K562 (cell line): ENCODE measurements around the gene NOL4L. TPM values are rescaled to one million over a fixed set of nuclear protein-coding genes. Genes with fewer than 3 reads are reported as not detected.
A peak's percentile ranks its signal among the peaks of the same experiment; 100 is the strongest.

Source experiments
- ATAC-seq: fragments of 200-7000 bp; cut with Tn5 transposase; 3 replicates; pipeline ENCODE4 v1.9.1; 2020; ENCODE audit warnings: moderate library complexity
- BruUV-seq: library from RNA; stranded (reverse); fragments of 400-500 nt; replicated peaks from 2 replicates; lab custom pipeline; 2021; lab: Mats Ljungman, UMichigan
- CTCF ChIA-PET: fragments of 300-600 bp; formaldehyde crosslinking; extraction: SDS; loops from one replicate; lab custom pipeline; 2021; ENCODE audit warnings: low intra/inter-chr PET ratio; lab: Yijun Ruan, JAX
- POLR2A ChIA-PET: fragments of 300-600, 350-650 bp; sonication (Branson Sonifier 250); formaldehyde crosslinking; extraction: SDS; loops from one replicate; lab custom pipeline; 2021; ENCODE audit warnings: antibody characterized with exemption, inconsistent platforms; lab: Yijun Ruan, JAX
- DNase-seq, 4 experiments: peaks; one replicate each; pipeline versions ENCODE4 v3.0.0 to v3.0.0-alpha.2; 2011 to 2018; ENCODE audit warnings: low spot score in 3 of 4, mixed read lengths in 3 of 4; ENCODE audit errors: extremely low read depth in 1 of 4
- FAIRE-seq: peaks from 2 replicates; lab custom pipeline; 2011; peaks lifted over from hg19 to GRCh38; lab: Jason Lieb, UNC
- H2AFZ ChIP-seq: 2 replicates; pipeline ENCODE4 v1.6.0; 2011; ENCODE audit warnings: low read depth, low read length, control low read depth, inconsistent platforms
- H3K27ac ChIP-seq: fragments of 200-600 bp; 3 replicates; pipeline ENCODE4 v1.8.0; 2011; ENCODE audit warnings: low read depth, mild to moderate bottlenecking, control low read depth, inconsistent platforms, low read length, moderate library complexity, mixed read lengths; ENCODE audit errors: extremely low read depth
- H3K27me3 ChIP-seq, 2 experiments: fragments of 300-600 bp in 1 of 2; 2 replicates in 1 of 2; 3 replicates in 1 of 2; pipeline versions ENCODE4 v1.6.0 to v1.8.0; 2011; ENCODE audit warnings: inconsistent platforms in 2 of 2, low read length in 2 of 2, mild to moderate bottlenecking in 1 of 2, mixed read lengths in 1 of 2, moderate library complexity in 1 of 2; ENCODE audit not compliant: control insufficient read depth in 2 of 2, insufficient read depth in 2 of 2
- H3K36me3 ChIP-seq: fragments of 300-600 bp; 3 replicates; pipeline ENCODE4 v1.8.0; 2011; ENCODE audit warnings: mild to moderate bottlenecking, low read length, inconsistent platforms; ENCODE audit not compliant: control insufficient read depth, insufficient read depth
- H3K4me1 ChIP-seq, 2 experiments: fragments of 200-600 bp in 1 of 2; replicated peaks in 1 of 2; 2 replicates in 1 of 2; 3 replicates in 1 of 2; pipeline versions ENCODE4 v1.5.1 to v1.8.0; 2011; ENCODE audit warnings: inconsistent platforms in 2 of 2, low read length in 2 of 2, mild to moderate bottlenecking in 1 of 2, mixed read lengths in 1 of 2, moderate library complexity in 1 of 2; ENCODE audit not compliant: control insufficient read depth in 2 of 2, insufficient read depth in 2 of 2
- H3K4me2 ChIP-seq: 2 replicates; pipeline ENCODE4 v1.6.1; 2011; ENCODE audit warnings: low read length, control low read depth, inconsistent platforms, mixed read lengths; ENCODE audit not compliant: insufficient read depth
- H3K4me3 ChIP-seq: fragments of 200-600 bp; sonication (generic), shearing (Covaris generic); 2 replicates; pipeline ENCODE4 v1.5.1; 2016; ENCODE audit warnings: control low read depth, inconsistent platforms
- H3K79me2 ChIP-seq: fragments of 200-600 bp; 3 replicates; pipeline ENCODE4 v1.8.0; 2011; ENCODE audit warnings: low read length, inconsistent platforms; ENCODE audit not compliant: control insufficient read depth, insufficient read depth
- H3K9ac ChIP-seq, 2 experiments: 2 replicates each; pipeline versions ENCODE4 v1.6.0 to v1.6.1; 2011; ENCODE audit warnings: low read depth in 2 of 2, low read length in 2 of 2, control low read depth in 1 of 2, inconsistent platforms in 1 of 2, mild to moderate bottlenecking in 1 of 2, mixed read lengths in 1 of 2; ENCODE audit not compliant: insufficient read depth in 1 of 2
- H3K9me1 ChIP-seq: one replicate; pipeline ENCODE4 v1.6.0; 2011; ENCODE audit warnings: inconsistent platforms, mild to moderate bottlenecking, low read length, moderate library complexity; ENCODE audit not compliant: control insufficient read depth, insufficient read depth
- H3K9me3 ChIP-seq: replicated peaks from 2 replicates; pipeline ENCODE4 v1.5.1; 2011; ENCODE audit warnings: low read depth, low read length, inconsistent platforms; ENCODE audit not compliant: control insufficient read depth, insufficient read depth
- H4K20me1 ChIP-seq: replicated peaks from 2 replicates; pipeline ENCODE4 v1.6.1; 2011; ENCODE audit warnings: low read length, inconsistent platforms, mixed read lengths; ENCODE audit not compliant: control insufficient read depth, insufficient read depth
- CBFB ChIP-seq: sonication (generic); formaldehyde crosslinking; IDR thresholded peaks from 2 replicates; pipeline ENCODE4 v1.4.0; 2020; ENCODE audit warnings: mild to moderate bottlenecking, missing genetic modification reagents
- CEBPB ChIP-seq: fragments of 450-650 bp; IDR thresholded peaks from 2 replicates; pipeline ENCODE4 v1.6.1; 2016; ENCODE audit warnings: missing genetic modification characterization, missing compliant biosample characterization
- CEBPG ChIP-seq, 3 experiments: fragments of 200-800 bp in 1 of 3; sonication (Bioruptor generic) in 1 of 3; sonication (generic) in 1 of 3; formaldehyde crosslinking in 1 of 3; IDR thresholded peaks in 2 of 3; conservative IDR thresholded peaks in 1 of 3; 2 replicates each; pipeline versions ENCODE4 v1.6.1 to v1.8.0; 2016 to 2022; ENCODE audit warnings: missing compliant biosample characterization in 2 of 3, missing genetic modification characterization in 2 of 3, mild to moderate bottlenecking in 1 of 3, missing genetic modification reagents in 1 of 3
- FOXJ2 ChIP-seq: fragments of 200-800 bp; sonication (Bioruptor generic); IDR thresholded peaks from 2 replicates; pipeline ENCODE4 v1.6.1; 2016; ENCODE audit warnings: missing genetic modification characterization, missing compliant biosample characterization
- KLF6 ChIP-seq: fragments of 250-450 bp; sonication (Bioruptor Pico); IDR thresholded peaks from 2 replicates; pipeline ENCODE4 v1.4.0; 2020; ENCODE audit warnings: mild to moderate bottlenecking, moderate library complexity, borderline replicate concordance
- SREBF1 ChIP-seq: fragments of 150-350 bp; IDR thresholded peaks from 2 replicates; pipeline ENCODE4 v1.6.1; 2014; ENCODE audit warnings: antibody characterized with exemption, low read depth, low read length, borderline replicate concordance
- TCF3 ChIP-seq: sonication (generic); formaldehyde crosslinking; IDR thresholded peaks from 2 replicates; pipeline ENCODE4 v1.4.0; 2020; ENCODE audit warnings: mild to moderate bottlenecking, missing genetic modification reagents
- ZNF174 ChIP-seq: fragments of 250-450 bp; sonication (Bioruptor Pico); IDR thresholded peaks from 2 replicates; pipeline ENCODE4 v1.4.0; 2020; ENCODE audit warnings: mild to moderate bottlenecking
- ZNF398 ChIP-seq: fragments of 250-450 bp; sonication (Bioruptor Pico); IDR thresholded peaks from 2 replicates; pipeline ENCODE4 v1.8.0; 2021; ENCODE audit warnings: moderate library complexity, mild to moderate bottlenecking, inconsistent platforms
- ZNF586 ChIP-seq: fragments of 450-650 bp; formaldehyde crosslinking; conservative IDR thresholded peaks from 2 replicates; pipeline ENCODE4 v1.4.0; 2020; ENCODE audit warnings: mild to moderate bottlenecking, moderate library complexity
- WGBS: fragments of 100-300 bp; shearing (Covaris generic); methylation state at CpG from one replicate; pipeline ENCODE4 v1.1.6; 2016; ENCODE audit warnings: low coverage, mixed read lengths; ENCODE audit not compliant: insufficient coverage; ENCODE audit errors: missing lambda C conversion rate; 5-methylcytosine and 5-hydroxymethylcytosine counted together
- in situ Hi-C: fragments of 300-500 bp; cut with MboI; formaldehyde crosslinking; loops from 4 replicates; pipeline ENCODE4 v1.15.0; 2018; ENCODE audit warnings: inconsistent platforms, mixed read lengths
- intact Hi-C: fragments of 100-400 bp; cut with micrococcal nuclease; formaldehyde crosslinking; loops from 2 replicates; pipeline ENCODE4 v1.14.2; 2022
- polyA plus RNA-seq, 8 experiments: library from polyadenylated mRNA; depleted of rRNA in 4 of 8; stranded (reverse) in 5 of 8; unstranded in 3 of 8; fragments of >200 nt; fragmentation: Nextera tagmentation in 2 of 8; fragmentation: Illumina TruSeq in 1 of 8; extraction: Ambion mirVana in 2 of 8; extraction: Trizol in 1 of 8; gene quantifications; 2 replicates each; pipeline versions ENCODE4 v1.2.1 to v1.2.3, GENCODE V29; 2011 to 2014; ENCODE audit warnings: inconsistent platforms in 1 of 8, missing spikeins in 1 of 8
- total RNA-seq, 7 experiments: library from RNA; depleted of rRNA in 6 of 7; stranded (reverse); fragments of >200 nt in 6 of 7; fragmentation: Illumina TruSeq in 2 of 7; extraction: Trizol in 2 of 7; gene quantifications; 2 replicates each; pipeline versions ENCODE4 v1.2.1 to v1.2.3, GENCODE V29; 2011 to 2021; ENCODE audit warnings: low replicate concordance in 1 of 7

Gene NOL4L
- total and polyA plus RNA-seq, 9 of the 15 experiments (the other 6 are each of a cell fraction or from before 2014, with no cell fraction given): 5.1 to 36.2 (median 13.6) TPM

- CTCF ChIA-PET: no interaction called here
- BruUV-seq: no TSS peak
- no peaks in the 10 kb centered on the region for H3K9me1 ChIP-seq
- no peaks in the 10 kb centered on the region for H3K9me3 ChIP-seq
- H3K36me3 ChIP-seq: peaks cover 55% of the 10 kb centered on the region
- no peak overlapping the region for H3K4me2 ChIP-seq
- intact Hi-C loops: no loop called here
- FAIRE-seq (no peak), DNase-seq (no peak), ATAC-seq (no peak)
- no peak overlapping the region for H3K27ac ChIP-seq
- peaks cover 15% of the 10 kb centered on the region for H4K20me1 ChIP-seq
- no peak overlapping the region for H3K4me3 ChIP-seq
- H3K27me3 ChIP-seq: no peaks in the 10 kb centered on the region
- H2AFZ ChIP-seq: no peak overlapping the region
- H3K9ac ChIP-seq: no peak overlapping the region
- H3K79me2 ChIP-seq: 0 out of 3 replicates have a peak, but pooled peaks cover 4% of the 10 kb centered on the region
- in situ Hi-C loops: no loop called here
- POLR2A ChIA-PET: interaction anchor here (0.6 to 0.7 kb wide), 2 partner anchors 50 to 415 kb away, joined by 3 read pairs; no protein-coding TSS in a partner anchor
- TF ChIP-seq CBFB (CRISPR knock-in tag) (no peak), CEBPB (peak; percentile 76), CEBPG (CRISPR knock-in tag; IDR thresholded peaks at IDR 0.05) (no peak), CEBPG (tag; conservative IDR thresholded peaks at IDR 0.05 in 1 of 2, IDR thresholded peaks at IDR 0.05 in 1 of 2) (peak; percentile 57 to 58; a peak in 3 of 4 replicates)
- TF ChIP-seq, all 486 proteins: peak for 2
- 71% methylated on average over 5 of the region's 8 CpGs for WGBS
- peaks cover 9 to 14% of the 10 kb centered on the region in 2 experiments for H3K4me1 ChIP-seq
These were observed 79.2 kb downstream of the NOL4L start for GRCh38 chr20:32505723-32506473.

DNA sequence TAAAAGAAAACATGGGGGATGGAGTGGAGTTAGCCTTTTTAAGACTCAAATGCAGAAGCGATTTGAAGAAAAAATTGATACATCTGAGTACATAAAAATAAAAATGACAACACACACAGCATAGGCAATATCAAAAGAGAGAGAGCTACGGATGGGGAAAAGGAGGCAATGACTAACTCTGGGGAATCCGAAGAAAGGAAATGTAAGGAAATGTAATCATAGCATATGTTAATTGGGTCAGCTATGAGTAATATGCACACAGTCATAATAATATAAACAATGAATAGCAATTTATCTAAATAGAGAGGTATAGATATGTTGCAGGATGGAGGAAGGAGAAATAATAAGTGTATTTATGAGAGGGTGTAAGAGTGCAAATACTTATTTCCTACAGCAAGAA lies 83.4 kb downstream of the NOL4L start:
- Histone ChIP-seq H3K36me3 (peaks cover 35% of the 10 kb centered on the region), H3K9me1 (no peaks in the 10 kb centered on the region), H3K27me3 (no peaks in the 10 kb centered on the region), H3K79me2 (0 out of 3 replicates have a peak, but pooled peaks cover 10% of the 10 kb centered on the region), H3K9me3 (no peaks in the 10 kb centered on the region), H4K20me1 (no peaks in the 10 kb centered on the region), H3K4me2 (no peak overlapping the region), H3K9ac (no peak overlapping the region), H3K4me1 (peaks cover 0 to 5% of the 10 kb centered on the region in 2 experiments; a peak in 3 of 5 replicates), H3K27ac (no peak overlapping the region), H2AFZ (no peak overlapping the region), H3K4me3 (no peak overlapping the region)
- ATAC-seq (no peak), FAIRE-seq (no peak), DNase-seq (no peak)
- ChIA-PET CTCF (no interaction called here), POLR2A (interaction anchor here (0.5 kb wide), 1 partner anchor 482 kb away, joined by 3 read pairs; no protein-coding TSS in a partner anchor)
- in situ Hi-C loops: no loop called here
- TF ChIP-seq ZNF174 (CRISPR knock-in tag) (no peak), SREBF1 (no peak), FOXJ2 (no peak), KLF6 (CRISPR knock-in tag) (no peak), TCF3 (no peak), ZNF398 (CRISPR knock-in tag) (no peak), ZNF586 (CRISPR knock-in tag) (no peak)
- WGBS: 93% methylated on average over 3 of the region's 3 CpGs
- intact Hi-C loops: no loop called here
- BruUV-seq: no TSS peak
